COLO668 (cell line): ENCODE data around the gene GBGT1.
"Not testable (repeated sequence)": the region's sequence is repeated elsewhere in the genome, so short reads cannot be mapped to it uniquely, and the experiment has no call there.

Experiments
- DNase-seq: peaks from one replicate; lab custom pipeline; 2025; ENCODE audit not compliant: unreplicated experiment; lab: John Stamatoyannopoulos, UW

Gene GBGT1

DNA sequence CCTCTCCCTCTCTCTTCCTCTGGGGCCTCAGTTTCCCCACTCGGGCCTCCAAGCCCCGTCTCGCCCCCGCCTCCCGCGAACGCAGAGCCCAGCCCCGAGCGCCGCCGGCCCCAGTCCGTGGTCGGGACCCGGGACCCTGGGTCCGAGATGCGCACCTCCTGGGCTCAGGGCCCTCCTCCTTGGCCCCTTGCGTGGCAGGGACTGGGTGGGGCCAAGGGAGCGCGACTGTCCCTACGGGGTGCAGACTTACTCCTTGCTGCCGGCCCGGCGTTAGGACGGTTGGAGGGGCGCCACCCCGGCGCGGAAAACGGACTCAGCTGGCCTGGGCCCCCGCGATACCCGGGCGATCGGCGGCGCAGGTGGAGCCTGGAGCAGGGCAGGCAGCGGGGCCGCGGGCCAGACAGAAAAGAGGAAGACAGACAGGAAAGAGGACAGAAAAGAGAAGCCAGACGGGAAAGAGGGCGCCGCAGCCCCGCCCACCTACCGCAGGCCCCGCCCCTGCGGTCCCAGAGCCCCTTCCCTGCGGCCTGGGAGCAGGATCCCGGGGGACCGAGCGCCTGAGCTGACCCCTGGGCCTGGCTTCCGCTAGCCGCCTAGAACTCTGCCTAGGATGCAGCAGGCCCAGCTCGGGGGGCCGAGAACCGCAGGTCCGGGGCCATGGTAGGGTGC is at the start of gene GBGT1:
TSS of gene GBGT1 (minus strand) at position 411 of the 669 bp plus-strand sequence. CDS start 1,502 bp downstream, outside the sequence.
- peak; percentile 5 for DNase-seq

GRCh38 chr9:133210609-133211008 is 46.9 kb upstream of the GBGT1 start:
- DNase-seq = no peak

DNA sequence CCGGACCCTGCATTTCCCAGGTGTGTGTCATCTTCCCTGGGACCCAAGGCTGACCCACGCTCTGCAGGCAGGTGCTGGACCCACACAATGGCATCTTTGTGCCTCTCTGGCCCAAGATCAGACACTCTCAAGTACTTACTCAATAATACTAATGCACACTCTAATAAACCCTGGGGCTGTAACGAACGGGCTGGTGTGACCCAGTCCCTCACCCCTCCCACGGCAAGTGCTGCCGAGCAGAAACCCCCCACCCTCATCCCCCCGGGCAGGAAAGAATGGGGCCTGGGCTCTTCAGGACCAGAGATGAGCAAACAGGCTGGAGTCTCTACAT is 46.5 kb upstream of the GBGT1 start:
- DNase-seq = no peak

GRCh38 chr9:133209327-133210201 is 45.9 kb upstream of the GBGT1 start:
- not testable (repeated sequence) for DNase-seq

DNA sequence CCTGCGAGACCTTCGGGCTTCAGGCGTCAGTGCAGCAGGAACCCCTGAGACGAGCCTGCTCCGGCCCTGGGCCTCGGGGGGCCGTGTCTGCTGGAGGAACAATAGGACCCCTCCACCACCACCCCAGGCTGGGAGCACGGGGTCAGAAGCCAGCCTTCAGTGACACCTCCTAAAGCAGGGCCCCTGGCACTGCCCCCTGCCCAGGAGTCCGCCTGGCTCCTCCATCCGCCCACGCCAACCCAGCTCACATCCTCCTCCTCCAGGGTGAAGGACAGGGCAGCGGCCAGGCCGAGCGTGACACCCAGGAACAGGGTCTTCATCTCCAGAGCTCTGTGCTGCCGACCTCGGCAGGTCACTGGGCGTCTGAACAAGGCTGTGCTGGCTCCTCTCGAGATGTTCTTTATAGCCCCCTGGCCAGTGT is 45.2 kb upstream of the GBGT1 start, which contains the start of gene OBP2B:
TSS of gene OBP2B (minus strand) at position 371 of the 421 bp plus-strand sequence. CDS start at position 320, 51 bp downstream.
- DNase-seq = not testable (repeated sequence)

DNA sequence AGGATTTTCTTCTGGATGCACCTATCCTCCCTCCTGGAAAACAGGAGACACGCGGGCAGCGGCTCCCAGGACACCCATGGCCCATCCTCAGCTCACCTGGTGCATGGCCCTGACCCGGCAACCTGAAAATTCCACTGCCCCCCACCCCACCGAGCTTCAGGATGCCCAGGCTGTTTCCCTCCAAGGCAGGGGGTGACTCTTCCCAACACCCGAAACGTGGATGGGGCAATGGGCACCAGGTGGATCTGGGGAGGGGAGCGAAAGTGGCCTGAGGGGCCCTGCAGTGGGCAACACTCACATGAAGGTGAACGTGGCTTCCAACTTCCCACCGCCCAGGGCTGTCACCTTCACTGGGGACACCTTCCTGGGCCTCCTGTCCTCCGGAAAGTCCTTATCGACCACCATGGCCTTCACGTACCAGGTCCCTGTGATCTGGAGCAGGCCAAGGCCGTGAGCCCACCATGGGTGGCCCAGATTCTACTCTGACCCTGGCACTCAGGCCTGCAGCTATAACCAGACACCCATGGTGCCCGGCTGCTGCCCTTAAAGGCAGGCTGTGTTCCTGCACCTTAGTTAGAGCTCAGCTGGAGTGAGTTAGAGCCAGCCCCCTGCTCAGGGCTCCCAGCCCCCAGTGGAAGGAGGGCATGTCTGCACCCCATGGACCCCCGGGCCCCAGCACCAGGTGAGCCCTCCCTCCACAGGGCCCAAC is 44.6 kb upstream of the GBGT1 start:
- not testable (repeated sequence) for DNase-seq

DNA sequence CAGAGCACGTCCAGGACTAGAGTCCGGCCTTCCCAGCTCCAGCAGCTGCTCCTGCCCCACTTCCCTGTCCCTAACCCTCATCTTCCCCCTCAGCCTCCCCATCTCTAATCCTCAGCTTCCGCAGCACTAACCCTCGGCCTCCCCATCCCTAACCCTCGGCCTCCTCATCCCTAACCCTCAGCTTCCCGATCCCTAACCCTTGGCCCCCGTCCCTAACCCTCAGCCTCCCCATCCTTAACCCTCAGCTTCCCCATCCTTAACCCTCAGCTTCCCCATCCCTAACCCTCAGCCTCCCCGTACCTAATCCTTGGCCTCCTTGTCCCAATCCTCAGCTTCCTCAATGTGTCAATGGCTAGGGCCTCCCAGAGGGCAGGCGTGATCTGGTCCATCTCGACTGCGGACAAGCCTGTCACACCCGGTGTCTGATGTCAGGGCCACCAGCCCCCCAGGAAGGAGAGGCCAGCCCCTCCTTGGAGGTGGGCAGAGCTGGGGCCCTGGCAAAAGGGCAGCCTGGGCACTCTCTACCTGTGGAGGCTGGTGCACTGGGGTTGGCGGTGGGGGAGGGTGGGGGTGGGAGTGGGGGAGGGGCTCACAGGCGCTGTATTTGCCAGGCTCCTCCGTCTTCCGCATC is 43.9 kb upstream of the GBGT1 start:
- DNase-seq = no peak

- no peak for DNase-seq
These were observed 43.4 kb upstream of the GBGT1 start for GRCh38 chr9:133207021-133207531.

DNA sequence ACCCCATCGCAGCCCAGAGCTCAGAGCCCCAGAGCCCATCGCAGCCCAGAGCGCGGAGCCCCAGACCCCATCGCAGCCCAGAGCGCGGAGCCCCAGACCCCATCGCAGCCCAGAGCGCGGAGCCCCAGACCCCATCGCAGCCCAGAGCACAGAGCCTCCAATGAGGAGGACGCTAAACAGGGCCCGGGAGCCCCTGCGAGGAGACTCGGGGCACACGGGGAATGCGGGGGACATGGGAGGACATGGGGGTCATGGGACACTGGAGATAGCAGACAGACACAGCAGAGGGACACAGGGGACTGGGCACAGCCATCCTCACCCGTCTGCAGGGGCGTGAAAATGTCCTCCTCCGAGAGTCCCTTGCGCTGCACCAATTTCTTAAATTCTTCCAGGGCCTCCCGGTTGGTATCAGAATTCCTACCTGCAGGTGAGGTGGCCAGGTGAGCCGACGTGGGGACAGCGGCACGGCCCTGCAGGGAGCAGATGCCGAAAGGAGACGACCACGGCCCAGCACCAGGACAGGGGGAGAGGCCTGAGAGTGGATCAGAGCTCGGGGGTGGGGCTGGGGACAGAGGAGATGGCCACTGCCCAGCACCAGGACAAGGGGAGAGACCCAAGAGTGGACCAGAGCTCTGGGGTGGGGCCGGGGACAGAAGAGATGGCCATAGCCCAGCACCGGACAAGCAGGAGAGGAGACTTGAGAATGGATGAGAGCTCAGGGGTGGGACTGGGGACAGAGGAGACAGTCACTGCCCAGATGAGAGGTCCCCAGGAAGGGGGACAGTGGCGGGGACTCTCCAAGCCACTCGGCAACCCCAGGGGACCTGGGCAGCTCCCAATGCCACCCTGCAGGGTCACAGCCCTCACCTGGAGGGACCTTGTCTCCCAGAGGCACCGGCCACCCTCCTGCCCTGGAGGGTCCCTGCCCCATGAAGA is 42.5 kb upstream of the GBGT1 start:
- no peak for DNase-seq

- DNase-seq = not testable (repeated sequence)
These were observed 41.8 kb upstream of the GBGT1 start for GRCh38 chr9:133205481-133205887.

DNA sequence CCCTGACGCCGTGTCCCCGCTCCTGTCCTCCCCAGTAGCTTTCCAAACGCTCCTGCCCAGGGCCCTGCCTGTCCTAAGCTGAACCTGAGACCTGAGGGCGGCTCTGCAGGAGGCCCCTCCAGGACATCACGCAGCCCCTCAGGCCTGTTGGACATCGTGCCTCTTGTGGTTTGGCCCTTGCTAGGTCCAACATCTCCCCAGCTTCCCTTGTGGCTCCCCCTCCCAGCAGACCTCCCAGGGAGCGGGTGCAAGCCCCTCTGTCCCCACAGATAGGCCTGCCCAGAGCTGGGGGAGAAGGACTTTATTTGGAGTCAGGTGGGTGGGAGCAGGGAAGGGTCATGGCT is 41.3 kb upstream of the GBGT1 start:
- no peak for DNase-seq

DNA sequence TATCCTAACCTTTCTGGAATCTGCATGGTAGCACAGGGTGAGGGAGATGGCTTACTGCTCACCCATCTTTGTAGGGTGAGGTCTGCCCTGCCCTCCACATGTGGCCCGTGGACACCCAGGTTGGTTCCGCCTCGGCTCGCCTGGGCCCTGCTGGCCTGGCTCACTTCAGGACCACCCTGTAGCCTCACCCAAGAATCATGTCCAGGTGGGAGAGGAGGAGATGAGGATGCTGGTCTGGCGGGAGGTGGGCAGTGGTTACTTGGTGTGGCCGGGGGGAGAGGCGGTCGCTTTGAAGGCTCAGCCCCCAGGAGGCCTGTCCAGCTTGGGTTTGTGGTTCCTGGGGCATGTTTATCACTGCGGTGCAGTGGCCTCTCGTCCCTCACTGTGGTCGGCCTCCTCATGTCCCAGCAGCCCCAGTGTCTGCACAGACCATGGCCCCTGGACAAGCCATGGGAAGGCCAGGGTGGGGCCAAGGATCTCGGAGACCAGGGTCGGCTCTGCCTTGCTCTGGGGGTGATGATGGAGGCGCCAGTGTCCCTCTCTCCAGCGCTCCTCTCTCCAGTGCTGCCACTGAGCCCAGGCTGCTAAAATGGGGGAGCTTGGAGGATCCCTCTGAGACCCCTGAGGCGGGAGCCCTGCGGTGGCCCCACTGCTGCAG is 40.8 kb upstream of the GBGT1 start:
- no peak for DNase-seq

GRCh38 chr9:133203506-133204075 is 39.9 kb upstream of the GBGT1 start:
- DNase-seq = no peak

- no peak for DNase-seq
These were observed 39.2 kb upstream of the GBGT1 start for GRCh38 chr9:133202688-133203453.

GRCh38 chr9:133202145-133202513 is 38.4 kb upstream of the GBGT1 start:
- no peak for DNase-seq

- DNase-seq = no peak
These were observed 37.9 kb upstream of the GBGT1 start for GRCh38 chr9:133201424-133202144.

DNA sequence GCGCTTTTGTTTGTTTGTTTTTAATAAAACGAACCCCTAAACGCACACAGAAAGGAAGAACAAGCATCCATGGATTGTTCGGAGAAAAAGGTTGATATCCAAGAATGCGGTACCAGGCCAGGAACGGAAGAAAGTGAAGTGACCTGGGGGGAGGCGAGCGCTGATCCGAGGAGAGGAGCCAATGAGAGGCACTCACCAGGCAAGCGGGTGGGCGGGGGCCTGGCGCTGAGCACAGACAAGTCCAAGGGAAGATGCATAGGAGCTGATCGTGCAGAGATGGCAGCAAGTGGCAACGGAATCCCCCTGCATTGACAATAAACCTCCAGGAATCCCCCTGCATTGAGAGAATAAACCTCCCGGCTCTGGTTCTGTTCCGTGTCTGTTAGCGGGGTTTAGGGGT is 36.9 kb upstream of the GBGT1 start:
- no peak for DNase-seq
